H1 (cell line): ENCODE measurements around the gene SLC27A4. TPM values are rescaled to one million over a fixed set of nuclear protein-coding genes. Genes with fewer than 3 reads are reported as not detected.

Experiments
- CTCF ChIA-PET: fragments of 300-600 bp; sonication (Branson Sonifier 250); formaldehyde crosslinking; loops from one replicate; lab custom pipeline; 2021; ENCODE audit not compliant: partially characterized antibody; lab: Charles Lee
- POLR2A ChIA-PET: fragments of 300-600 bp; sonication (Branson Sonifier 250); formaldehyde crosslinking; loops from one replicate; lab custom pipeline; 2021; ENCODE audit warnings: inconsistent platforms; ENCODE audit not compliant: partially characterized antibody; lab: Charles Lee
- DNase-seq, 2 experiments: peaks; one replicate each; pipeline versions ENCODE4 v3.0.0 to v3.0.0-alpha.2; 2010 to 2022; ENCODE audit warnings: low spot score in 2 of 2, low read depth in 1 of 2, mixed read lengths in 1 of 2
- FAIRE-seq: peaks from 2 replicates; lab custom pipeline; 2011; peaks lifted over from hg19 to GRCh38; lab: Jason Lieb, UNC
- H2AFZ ChIP-seq: 2 replicates; pipeline ENCODE4 v1.8.1; 2012; ENCODE audit warnings: low read length, inconsistent platforms
- H2AK5ac ChIP-seq: 2 replicates; pipeline ENCODE4 v1.6.1; 2013; ENCODE audit warnings: low read depth, low read length
- H2BK120ac ChIP-seq: replicated peaks from 2 replicates; pipeline ENCODE3; 2013; ENCODE audit warnings: low read depth, low read length, inconsistent platforms
- H2BK12ac ChIP-seq: 2 replicates; pipeline ENCODE4 v1.6.1; 2013; ENCODE audit warnings: low read depth, low read length
- H2BK15ac ChIP-seq: 2 replicates; pipeline ENCODE4 v1.6.1; 2013; ENCODE audit warnings: low read length
- H2BK20ac ChIP-seq: 2 replicates; pipeline ENCODE4 v1.6.1; 2013; ENCODE audit warnings: low read length
- H2BK5ac ChIP-seq: 2 replicates; pipeline ENCODE4 v1.6.1; 2013; ENCODE audit warnings: low read depth, low read length
- H3K14ac ChIP-seq: 2 replicates; pipeline ENCODE4 v1.6.1; 2013; ENCODE audit warnings: inconsistent platforms; ENCODE audit not compliant: insufficient read length
- H3K18ac ChIP-seq: 2 replicates; pipeline ENCODE4 v1.6.1; 2013; ENCODE audit warnings: low read length; ENCODE audit errors: extremely low read depth
- H3K23ac ChIP-seq: 2 replicates; pipeline ENCODE4 v1.6.1; 2013; ENCODE audit warnings: inconsistent platforms; ENCODE audit not compliant: insufficient read length
- H3K23me2 ChIP-seq: 2 replicates; pipeline ENCODE4 v1.6.1; 2013; ENCODE audit warnings: low read depth, low read length
- H3K27ac ChIP-seq: 2 replicates; pipeline ENCODE4 v1.6.1; 2011; ENCODE audit warnings: low read depth, low read length, inconsistent platforms
- H3K27me3 ChIP-seq, 4 experiments: replicated peaks in 1 of 4; 1 replicate in 1 of 4; 2 replicates in 3 of 4; pipeline versions ENCODE4 v1.6.1 to v1.8.1; 2011 to 2013; ENCODE audit warnings: low read length in 3 of 4, mild to moderate bottlenecking in 3 of 4, inconsistent platforms in 2 of 4, mixed read lengths in 2 of 4, moderate library complexity in 1 of 4; ENCODE audit not compliant: control insufficient read depth in 3 of 4, insufficient read depth in 3 of 4; ENCODE audit errors: extremely low read depth in 1 of 4
- H3K36me3 ChIP-seq, 4 experiments: 2 replicates each; pipeline versions ENCODE4 v1.6.1 to v1.8.1; 2011 to 2013; ENCODE audit warnings: mild to moderate bottlenecking in 4 of 4, low read length in 3 of 4, moderate library complexity in 2 of 4, control low read depth in 1 of 4, inconsistent platforms in 1 of 4; ENCODE audit not compliant: insufficient read depth in 4 of 4, control insufficient read depth in 2 of 4
- H3K4ac ChIP-seq: replicated peaks from 2 replicates; pipeline ENCODE3; 2013; ENCODE audit warnings: low read length, low read depth, mixed read lengths, inconsistent platforms; ENCODE audit not compliant: insufficient read length
- H3K4me1 ChIP-seq, 4 experiments: replicated peaks in 1 of 4; 1 replicate in 1 of 4; 2 replicates in 3 of 4; pipeline versions ENCODE4 v1.6.1 to v1.8.1; 2011 to 2013; ENCODE audit warnings: low read length in 3 of 4, inconsistent platforms in 2 of 4, mixed read lengths in 1 of 4; ENCODE audit not compliant: insufficient read depth in 4 of 4, control insufficient read depth in 3 of 4
- H3K4me2 ChIP-seq, 2 experiments: 2 replicates each; pipeline versions ENCODE4 v1.6.1 to v1.8.1; 2011 to 2013; ENCODE audit warnings: low read depth in 2 of 2, low read length in 2 of 2, control low read depth in 1 of 2, inconsistent platforms in 1 of 2, mild to moderate bottlenecking in 1 of 2; ENCODE audit not compliant: insufficient read depth in 1 of 2
- H3K4me3 ChIP-seq, 4 experiments: fragments of 200-600, 300-600 bp in 1 of 4; sonication (generic), shearing (Covaris generic), sonication (Bioruptor Twin) in 1 of 4; 2 replicates each; pipeline versions ENCODE4 v1.5.1 to v1.8.1; 2011 to 2016; ENCODE audit warnings: low read length in 4 of 4, low read depth in 3 of 4, control low read depth in 2 of 4, inconsistent platforms in 2 of 4, mild to moderate bottlenecking in 2 of 4, mixed read lengths in 1 of 4, moderate library complexity in 1 of 4; ENCODE audit not compliant: insufficient read depth in 2 of 4; ENCODE audit errors: extremely low read depth in 1 of 4
- H3K56ac ChIP-seq: replicated peaks from 2 replicates; pipeline ENCODE3; 2013; ENCODE audit warnings: low read depth, mild to moderate bottlenecking, mixed read lengths, low read length, inconsistent platforms; ENCODE audit not compliant: insufficient read length
- H3K79me1 ChIP-seq: 2 replicates; pipeline ENCODE4 v1.6.1; 2013; ENCODE audit warnings: low read depth, low read length, control low read depth
- H3K79me2 ChIP-seq, 2 experiments: 2 replicates each; pipeline versions ENCODE4 v1.6.1 to v1.8.1; 2012 to 2013; ENCODE audit warnings: low read length in 2 of 2, mild to moderate bottlenecking in 2 of 2, inconsistent platforms in 1 of 2; ENCODE audit not compliant: insufficient read depth in 2 of 2, control insufficient read depth in 1 of 2
- H3K9ac ChIP-seq, 4 experiments: replicated peaks in 1 of 4; 1 replicate in 1 of 4; 2 replicates in 3 of 4; pipeline versions ENCODE4 v1.6.1 to v1.8.1; 2011 to 2013; ENCODE audit warnings: low read depth in 3 of 4, low read length in 3 of 4, control low read depth in 2 of 4, mild to moderate bottlenecking in 2 of 4, moderate library complexity in 2 of 4, inconsistent platforms in 1 of 4; ENCODE audit errors: extremely low read depth in 1 of 4
- H3K9me3 ChIP-seq, 2 experiments: 2 replicates each; pipeline versions ENCODE4 v1.6.1 to v1.8.1; 2012 to 2013; ENCODE audit warnings: mild to moderate bottlenecking in 2 of 2, moderate library complexity in 2 of 2, control low read depth in 1 of 2, inconsistent platforms in 1 of 2, low read depth in 1 of 2, low read length in 1 of 2, mixed read lengths in 1 of 2; ENCODE audit not compliant: insufficient read depth in 2 of 2
- H4K20me1 ChIP-seq, 2 experiments: replicated peaks in 1 of 2; 2 replicates each; pipeline versions ENCODE3 to v1.8.1; 2011 to 2013; ENCODE audit warnings: inconsistent platforms in 2 of 2, low read length in 2 of 2, mild to moderate bottlenecking in 1 of 2; ENCODE audit not compliant: insufficient read depth in 2 of 2, control insufficient read depth in 1 of 2
- H4K5ac ChIP-seq: 2 replicates; pipeline ENCODE4 v1.6.1; 2013; ENCODE audit warnings: low read length, low read depth, mixed read lengths, inconsistent platforms; ENCODE audit not compliant: insufficient read length
- H4K8ac ChIP-seq: 2 replicates; pipeline ENCODE4 v1.8.0; 2013; ENCODE audit warnings: mild to moderate bottlenecking, moderate library complexity, low read length, inconsistent platforms; ENCODE audit not compliant: insufficient read depth; ENCODE audit errors: extremely low read depth
- H4K91ac ChIP-seq: replicated peaks from 2 replicates; pipeline ENCODE3; 2013; ENCODE audit warnings: low read length, mixed read lengths, inconsistent platforms; ENCODE audit not compliant: insufficient read length
- ASH2L ChIP-seq: fragments of 200-600, 300-600 bp; sonication (generic); IDR thresholded peaks from one replicate; pipeline ENCODE4 v1.7.1; 2017; ENCODE audit warnings: low read length
- GTF2F1 ChIP-seq: IDR thresholded peaks from 2 replicates; pipeline ENCODE4 v1.6.1; 2012; ENCODE audit warnings: low read depth, low read length, improper control_type of control experiment, borderline replicate concordance
- HDAC2 ChIP-seq, 2 experiments: fragments of 300-600 bp in 1 of 2; sonication (generic) in 1 of 2; IDR thresholded peaks; 2 replicates each; pipeline ENCODE4 v1.6.1; 2011 to 2012; ENCODE audit warnings: low read depth in 2 of 2, low read length in 2 of 2, mild to moderate bottlenecking in 2 of 2, moderate library complexity in 2 of 2, borderline replicate concordance in 1 of 2, inconsistent platforms in 1 of 2
- SIRT6 ChIP-seq: IDR thresholded peaks from one replicate; pipeline ENCODE4 v1.7.1; 2012; ENCODE audit warnings: low read length, inconsistent platforms
- SP1 ChIP-seq: IDR thresholded peaks from 2 replicates; pipeline ENCODE4 v1.6.1; 2011; ENCODE audit warnings: low read depth, low read length
- YY1 ChIP-seq: IDR thresholded peaks from 2 replicates; pipeline ENCODE4 v1.6.1; 2011; ENCODE audit warnings: low read depth, mild to moderate bottlenecking, low read length
- WGBS, 2 experiments: shearing (Covaris generic) in 1 of 2; methylation state at CpG; one replicate each; pipeline versions ENCODE4 v1.1.6 to v1.1.7; 2013 to 2015; ENCODE audit warnings: low lambda C conversion rate in 2 of 2, mixed read lengths in 2 of 2, inconsistent platforms in 1 of 2, low coverage in 1 of 2, missing lambda C conversion rate in 1 of 2; ENCODE audit not compliant: insufficient replicate concordance in 2 of 2, insufficient coverage in 1 of 2, insufficient read length in 1 of 2; ENCODE audit errors: extremely low coverage in 1 of 2, missing lambda C conversion rate in 1 of 2; 5-methylcytosine and 5-hydroxymethylcytosine counted together
- polyA plus RNA-seq, 7 experiments: library from polyadenylated mRNA; depleted of rRNA in 3 of 7; stranded (reverse) in 5 of 7; unstranded in 2 of 7; fragments of >200 nt in 5 of 7; fragments of 200-250 nt in 2 of 7; gene quantifications; 1 replicate in 5 of 7; 2 replicates in 1 of 7; 4 replicates in 1 of 7; pipeline versions ENCODE4 v1.2.1 to v1.2.3, GENCODE V29; 2011 to 2013; ENCODE audit warnings: missing spikeins in 2 of 7, mixed read lengths in 2 of 7
- total RNA-seq: library from RNA; stranded (reverse); fragmentation: NEBNext Ultra II Directional; extraction: Animal tissue kit (Norgen Biotek cat#: 25700); gene quantifications from 2 replicates; pipeline ENCODE4 v1.2.1, GENCODE V29; 2021
- TF ChIP-seq, protein P1 (sequence below): IDR thresholded peaks from 2 replicates; pipeline ENCODE4 v1.6.1; 2012; ENCODE audit warnings: low read length, inconsistent platforms

Gene SLC27A4
- total and polyA plus RNA-seq, 2 of the 8 experiments (the other 6 are each of a cell fraction or from before 2014, with no cell fraction given): 14.9 to 20.5 TPM

DNA sequence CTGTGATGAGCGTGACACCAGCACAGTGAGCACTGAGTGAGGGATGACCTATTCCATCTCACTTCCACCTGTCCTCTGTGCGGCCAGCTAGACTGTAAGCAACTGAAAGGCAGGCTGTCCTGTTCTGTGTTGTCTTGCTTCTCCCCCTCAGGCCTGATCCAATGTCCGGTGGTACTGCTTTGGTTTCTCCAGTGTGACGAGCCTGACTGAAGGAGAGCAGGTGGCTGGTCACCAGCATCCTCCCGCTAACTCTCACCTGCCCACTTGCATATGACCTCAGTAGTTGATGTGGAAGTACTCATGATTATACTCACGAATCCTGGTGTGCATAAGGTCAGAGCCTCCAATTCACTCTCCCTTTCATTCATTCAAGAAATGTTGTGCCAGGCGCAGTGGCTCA is 2.4 kb upstream of the SLC27A4 start:
- H3K79me2 ChIP-seq: no peaks in the 10 kb centered on the region
- H3K27me3 ChIP-seq: no peaks in the 10 kb centered on the region; a peak in 1 of 7 replicates
- no peak overlapping the region for H3K18ac ChIP-seq
- H3K23ac ChIP-seq: no peak overlapping the region
- H3K9me3 ChIP-seq: no peaks in the 10 kb centered on the region
- no peak overlapping the region for H4K5ac ChIP-seq
- H3K36me3 ChIP-seq: peaks cover 0 to 8% (median 0%) of the 10 kb centered on the region in 4 experiments; a peak in 3 of 8 replicates
- no peak overlapping the region for H4K91ac ChIP-seq
- WGBS, 2 experiments: 97% methylated on average over 7 of the region's 7 CpGs; no CpG with 5 or more reads in 1 of the 2 experiments
- H2AFZ ChIP-seq: no peak overlapping the region
- H2BK15ac ChIP-seq: no peak overlapping the region
- H3K23me2 ChIP-seq: peaks cover 5% of the 10 kb centered on the region; the same call in 1 of the 2 replicates
- no peak overlapping the region for H4K8ac ChIP-seq
- peaks cover 0 to 2% (median 0%) of the 10 kb centered on the region in 4 experiments; a peak in 2 of 7 replicates for H3K4me1 ChIP-seq
- ChIA-PET POLR2A (interaction anchor here (0.7 to 1.7 kb wide), 6 partner anchors 17 to 89 kb away, joined by 3 to 4 read pairs (median 3); no protein-coding TSS in a partner anchor), CTCF (interaction anchor here (0.6 to 1.6 kb wide), 5 partner anchors 14 to 553 kb away, joined by 3 to 4 read pairs (median 3); partner anchors contain the start of genes CERCAM and SPOUT1)
- no peak overlapping the region for H3K27ac ChIP-seq
- no peak overlapping the region for H2BK120ac ChIP-seq
- peaks cover 0 to 2% of the 10 kb centered on the region in 2 experiments for H4K20me1 ChIP-seq
- no peak overlapping the region for H3K9ac ChIP-seq
- no peak overlapping the region for H3K14ac ChIP-seq
- TF ChIP-seq, protein P1, sequence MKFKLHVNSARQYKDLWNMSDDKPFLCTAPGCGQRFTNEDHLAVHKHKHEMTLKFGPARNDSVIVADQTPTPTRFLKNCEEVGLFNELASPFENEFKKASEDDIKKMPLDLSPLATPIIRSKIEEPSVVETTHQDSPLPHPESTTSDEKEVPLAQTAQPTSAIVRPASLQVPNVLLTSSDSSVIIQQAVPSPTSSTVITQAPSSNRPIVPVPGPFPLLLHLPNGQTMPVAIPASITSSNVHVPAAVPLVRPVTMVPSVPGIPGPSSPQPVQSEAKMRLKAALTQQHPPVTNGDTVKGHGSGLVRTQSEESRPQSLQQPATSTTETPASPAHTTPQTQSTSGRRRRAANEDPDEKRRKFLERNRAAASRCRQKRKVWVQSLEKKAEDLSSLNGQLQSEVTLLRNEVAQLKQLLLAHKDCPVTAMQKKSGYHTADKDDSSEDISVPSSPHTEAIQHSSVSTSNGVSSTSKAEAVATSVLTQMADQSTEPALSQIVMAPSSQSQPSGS: no peak
- no peak for TF ChIP-seq SIRT6
- TF ChIP-seq SP1: no peak
- TF ChIP-seq ASH2L: no peak
- TF ChIP-seq YY1: no peak
- no peak for TF ChIP-seq GTF2F1
- TF ChIP-seq HDAC2 (IDR thresholded peaks at IDR 0.05; ENCODE audit: borderline replicate concordance in 1 of 2, low read depth in 2 of 2, low read length in 2 of 2): no peak
- DNase-seq (no peak), FAIRE-seq (no peak)
- no peak overlapping the region for H3K4me3 ChIP-seq
- no peak overlapping the region for H3K4ac ChIP-seq
- H2AK5ac ChIP-seq: no peak overlapping the region; the same call in 1 of the 2 replicates
- H3K79me1 ChIP-seq: no peaks in the 10 kb centered on the region
- no peak overlapping the region for H3K56ac ChIP-seq
- H2BK5ac ChIP-seq: no peak overlapping the region
- H2BK12ac ChIP-seq: no peak overlapping the region
- no peak overlapping the region for H2BK20ac ChIP-seq
- no peak overlapping the region for H3K4me2 ChIP-seq
